K562 (cell line): ENCODE data around the gene SLC5A2. TPM values are rescaled to one million over a fixed set of nuclear protein-coding genes. Genes with fewer than 3 reads are reported as not detected.

Experiments
- EHMT2 ChIP-seq: fragments of 450-650 bp; IDR thresholded peaks from 2 replicates; pipeline ENCODE4 v1.6.1; 2018; ENCODE audit warnings: antibody characterized with exemption
- ELF2 ChIP-seq: fragments of 250-450 bp; sonication (Bioruptor Pico); IDR thresholded peaks from 2 replicates; pipeline ENCODE4 v1.5.0; 2021; ENCODE audit warnings: mild to moderate bottlenecking
- MAFG ChIP-seq: fragments of 450-650 bp; conservative IDR thresholded peaks from 2 replicates; pipeline ENCODE4 v1.6.1; 2016; ENCODE audit warnings: missing genetic modification characterization, missing compliant biosample characterization
- MAFK ChIP-seq: IDR thresholded peaks from 2 replicates; pipeline ENCODE4 v1.6.1; 2011; ENCODE audit warnings: low read length, improper control_type of control experiment
- MGA ChIP-seq: fragments of 450-650 bp; IDR thresholded peaks from 2 replicates; pipeline ENCODE4 v1.6.1; 2016; ENCODE audit warnings: mild to moderate bottlenecking, moderate library complexity
- RBM25 ChIP-seq: fragments of 200-400 bp; formaldehyde crosslinking; IDR thresholded peaks from 2 replicates; pipeline ENCODE4 v1.6.1; 2018; ENCODE audit warnings: low read length, low read depth, moderate library complexity; ENCODE audit not compliant: severe bottlenecking
- ZNF280A ChIP-seq: fragments of 450-650 bp; IDR thresholded peaks from 2 replicates; pipeline ENCODE4 v1.6.1; 2018; ENCODE audit warnings: mild to moderate bottlenecking, low read depth; ENCODE audit not compliant: partially characterized antibody
- ZNF592 ChIP-seq: fragments of 450-650 bp; IDR thresholded peaks from 2 replicates; pipeline ENCODE4 v1.6.1; 2017; ENCODE audit warnings: antibody characterized with exemption, mild to moderate bottlenecking
- polyA plus RNA-seq, 8 experiments: library from polyadenylated mRNA; depleted of rRNA in 4 of 8; stranded (reverse) in 5 of 8; unstranded in 3 of 8; fragments of >200 nt; fragmentation: Nextera tagmentation in 2 of 8; fragmentation: Illumina TruSeq in 1 of 8; extraction: Ambion mirVana in 2 of 8; extraction: Trizol in 1 of 8; gene quantifications; 2 replicates each; pipeline versions ENCODE4 v1.2.1 to v1.2.3, GENCODE V29; 2011 to 2014; ENCODE audit warnings: inconsistent platforms in 1 of 8, missing spikeins in 1 of 8
- total RNA-seq, 7 experiments: library from RNA; depleted of rRNA in 6 of 7; stranded (reverse); fragments of >200 nt in 6 of 7; fragmentation: Illumina TruSeq in 2 of 7; extraction: Trizol in 2 of 7; gene quantifications; 2 replicates each; pipeline versions ENCODE4 v1.2.1 to v1.2.3, GENCODE V29; 2011 to 2021; ENCODE audit warnings: low replicate concordance in 1 of 7

Gene SLC5A2
- total and polyA plus RNA-seq, 9 of the 15 experiments (the other 6 are each of a cell fraction or from before 2014, with no cell fraction given): 0.07 to 2.7 (median 2.2) TPM; not detected in 6

GRCh38 chr16:31455601-31456314 is 27.2 kb upstream of the SLC5A2 start (continued):
- peak; percentile 34; the same call in 1 of the 2 replicates for TF ChIP-seq MGA
- TF ChIP-seq EHMT2: no peak
- TF ChIP-seq ZNF280A: no peak
- peak; percentile 44 for TF ChIP-seq MAFK
- 0 out of 2 replicates have a peak, but pooled peaks have one; percentile 19 for TF ChIP-seq ELF2 (CRISPR knock-in tag)
- TF ChIP-seq MAFG: peak; percentile 51
- TF ChIP-seq ZNF592: peak; percentile 49; the same call in 1 of the 2 replicates
- no peak for TF ChIP-seq RBM25
